Large intestine (tissue), 1 donor: Measurements from ENCODE around the gene SCN8A. TPM values are rescaled to one million over a fixed set of nuclear protein-coding genes. Genes with fewer than 3 reads are reported as not detected.

Source experiments
- polyA plus RNA-seq: library from polyadenylated mRNA; unstranded; fragments of 120-200 nt; gene quantifications from one replicate; pipeline ENCODE4 v1.2.1, GENCODE V29; 2013

The SCN8A gene
- polyA plus RNA-seq, 1 donor = 1.4 TPM

Other genes starting within 250 kb of the SCN8A start
- not detected for gene CELA1, start 244.6 kb upstream of the SCN8A start, polyA plus RNA-seq
- 31.1 TPM for gene GALNT6, start 199.8 kb upstream of the SCN8A start, polyA plus RNA-seq
- 6.3 TPM for gene SLC4A8, start 166.4 kb upstream of the SCN8A start, polyA plus RNA-seq